Erythroblast (primary cell): Measurements from ENCODE around the gene FGF12.
"Not testable (repeated sequence)": the region's sequence is repeated elsewhere in the genome, so short reads cannot be mapped to it uniquely, and the experiment has no call there.

Experiments
- DNase-seq, 2 experiments: peaks; one replicate each; lab custom pipeline; 2025; lab: John Stamatoyannopoulos, UW
- GATA1 ChIP-seq: IDR thresholded peaks from 2 replicates; pipeline ENCODE4 v1.6.1; 2011; ENCODE audit warnings: low read depth, mild to moderate bottlenecking, control low read depth, low read length, moderate library complexity
- POLR2A ChIP-seq: IDR thresholded peaks from 2 replicates; pipeline ENCODE4 v1.6.1; 2011; ENCODE audit warnings: mild to moderate bottlenecking, low read length

The FGF12 gene

GRCh38 chr3:192597506-192597905, 129.8 kb downstream of the FGF12 start:
- no peak for TF ChIP-seq GATA1
- TF ChIP-seq POLR2A, result no peak
- no peak for DNase-seq

- TF ChIP-seq POLR2A (no peak), GATA1 (no peak)
- DNase-seq, result no peak
These were observed 148.6 kb downstream of the FGF12 start for GRCh38 chr3:192578729-192579128.

GRCh38 chr3:192577811-192578210, 149.5 kb downstream of the FGF12 start:
- TF ChIP-seq GATA1, result no peak
- no peak for TF ChIP-seq POLR2A

GRCh38 chr3:192577271-192577670, 150.1 kb downstream of the FGF12 start:
- TF ChIP-seq GATA1, result no peak
- no peak for TF ChIP-seq POLR2A
- no peak for DNase-seq

More at GRCh38 chr3:192577811-192578210, 149.5 kb downstream of the FGF12 start:
- DNase-seq, result no peak

GRCh38 chr3:192576704-192577103, 150.6 kb downstream of the FGF12 start:
- DNase-seq, result not testable (repeated sequence)

- no peak for DNase-seq
- no peak for TF ChIP-seq GATA1
- no peak for TF ChIP-seq POLR2A
These were observed 151.3 kb downstream of the FGF12 start for GRCh38 chr3:192575879-192576506.

- no peak for TF ChIP-seq GATA1
- TF ChIP-seq POLR2A, result no peak
- no peak for DNase-seq
These were observed 154.1 kb downstream of the FGF12 start for GRCh38 chr3:192573240-192573639.

GRCh38 chr3:192570821-192571791, 156.2 kb downstream of the FGF12 start:
- DNase-seq, result no peak
- no peak for TF ChIP-seq GATA1
- TF ChIP-seq POLR2A, result no peak

GRCh38 chr3:192570315-192570714, 157.0 kb downstream of the FGF12 start:
- no peak for DNase-seq

GRCh38 chr3:192566706-192567290, 160.5 kb downstream of the FGF12 start:
- DNase-seq, result peak; percentile 65 to 79
- TF ChIP-seq POLR2A (no peak), GATA1 (no peak)

More at GRCh38 chr3:192570315-192570714, 157.0 kb downstream of the FGF12 start:
- TF ChIP-seq GATA1 (no peak), POLR2A (no peak)

- no peak for DNase-seq
- no peak for TF ChIP-seq POLR2A
- no peak for TF ChIP-seq GATA1
These were observed 162.7 kb downstream of the FGF12 start for GRCh38 chr3:192564611-192565010.

GRCh38 chr3:192563417-192563816, 163.9 kb downstream of the FGF12 start:
- DNase-seq, result no peak
- no peak for TF ChIP-seq GATA1
- no peak for TF ChIP-seq POLR2A

- TF ChIP-seq POLR2A (no peak), GATA1 (no peak)
- DNase-seq, result no peak
These were observed 173.6 kb downstream of the FGF12 start for GRCh38 chr3:192553707-192554106.

GRCh38 chr3:192550356-192550755, 177.0 kb downstream of the FGF12 start:
- no peak for TF ChIP-seq POLR2A
- TF ChIP-seq GATA1, result no peak
- DNase-seq, result no peak
